T-cell (primary cell): Measurements from ENCODE around the gene TMEM243. TPM values are rescaled to one million over a fixed set of nuclear protein-coding genes. Genes with fewer than 3 reads are reported as not detected.

Source experiments
- ATAC-seq, 4 experiments: fragments of 200-7000 bp in 3 of 4; fragments of 150-1000 bp in 1 of 4; cut with Tn5 transposase; replicated peaks in 1 of 4; 1 replicate in 3 of 4; 2 replicates in 1 of 4; pipeline ENCODE4 v1.10.0; 2021; ENCODE audit warnings: moderate library complexity in 3 of 4, mild to moderate bottlenecking in 2 of 4, moderate number of reproducible peaks in 1 of 4
- CTCF ChIA-PET, 2 donors: fragments of 300-600 bp; sonication (Branson Sonifier 250); formaldehyde crosslinking; loops; one replicate each; lab custom pipeline; 2022; ENCODE audit warnings: antibody characterized with exemption in 2 of 2; lab: Charles Lee
- POLR2A ChIA-PET, 2 donors: fragments of 300-600 bp; sonication (Branson Sonifier 250); formaldehyde crosslinking; loops; one replicate each; lab custom pipeline; 2022; ENCODE audit warnings: antibody characterized with exemption in 2 of 2; lab: Charles Lee
- DNase-seq, 35 experiments: peaks; one replicate each; pipeline versions ENCODE4 v3.0.0 to v3.0.0-alpha.2; 2013 to 2023
- H3K27ac ChIP-seq: one replicate; pipeline ENCODE4 v1.5.1; 2013; ENCODE audit warnings: low read length
- H3K27me3 ChIP-seq, 2 experiments: replicated peaks in 1 of 2; 1 replicate in 1 of 2; 2 replicates in 1 of 2; pipeline versions ENCODE4 v1.6.1 to v1.7.0; 2013; ENCODE audit warnings: low read length in 1 of 2, mixed read lengths in 1 of 2; ENCODE audit not compliant: control insufficient read depth in 2 of 2, insufficient read depth in 2 of 2; ENCODE audit errors: extremely low read depth in 1 of 2
- H3K36me3 ChIP-seq, 2 donors: 1 replicate in 1 of 2; 2 replicates in 1 of 2; pipeline versions ENCODE4 v1.6.1 to v1.7.0; 2013; ENCODE audit warnings: low read length in 1 of 2; ENCODE audit not compliant: control insufficient read depth in 2 of 2, insufficient read depth in 1 of 2; ENCODE audit errors: extremely low read depth in 1 of 2
- H3K4me1 ChIP-seq, 2 experiments: 1 replicate in 1 of 2; 2 replicates in 1 of 2; pipeline versions ENCODE4 v1.6.1 to v1.7.0; 2013; ENCODE audit warnings: low read length in 2 of 2, mixed read lengths in 1 of 2; ENCODE audit not compliant: insufficient read depth in 2 of 2, control insufficient read depth in 1 of 2; ENCODE audit errors: extremely low read depth in 1 of 2
- H3K4me3 ChIP-seq, 2 donors: 1 replicate in 1 of 2; 2 replicates in 1 of 2; pipeline versions ENCODE4 v1.5.1 to v1.7.0; 2013; ENCODE audit warnings: mild to moderate bottlenecking in 2 of 2, low read length in 1 of 2, moderate library complexity in 1 of 2; ENCODE audit not compliant: control insufficient read depth in 1 of 2; ENCODE audit errors: extremely low read depth in 1 of 2
- H3K9me3 ChIP-seq: 2 replicates; pipeline ENCODE4 v1.7.0; 2013
- H3K27ac Mint-ChIP-seq, 2 donors: one replicate each; pipeline ENCODE4 v1.8.0; 2020 to 2021; ENCODE audit warnings: mild to moderate bottlenecking in 2 of 2, mixed read lengths in 2 of 2
- H3K27me3 Mint-ChIP-seq, 2 donors: one replicate each; pipeline ENCODE4 v1.8.0; 2021 to 2022; ENCODE audit warnings: mixed read lengths in 2 of 2
- H3K36me3 Mint-ChIP-seq: one replicate; pipeline ENCODE4 v1.8.0; 2021; ENCODE audit warnings: mixed read lengths
- H3K4me1 Mint-ChIP-seq, 3 donors: one replicate each; pipeline ENCODE4 v1.8.0; 2020 to 2022; ENCODE audit warnings: mixed read lengths in 3 of 3, mild to moderate bottlenecking in 1 of 3
- H3K4me3 Mint-ChIP-seq, 3 donors: one replicate each; pipeline ENCODE4 v1.8.0; 2020 to 2022; ENCODE audit warnings: mild to moderate bottlenecking in 3 of 3, mixed read lengths in 3 of 3, moderate library complexity in 3 of 3
- H3K9me3 Mint-ChIP-seq, 3 donors: one replicate each; pipeline ENCODE4 v1.8.0; 2020 to 2022; ENCODE audit warnings: mixed read lengths in 3 of 3
- WGBS: methylation state at CpG from one replicate; pipeline ENCODE4 v1.1.5; 2013; ENCODE audit warnings: missing lambda C conversion rate; ENCODE audit not compliant: insufficient coverage; 5-methylcytosine and 5-hydroxymethylcytosine counted together
- total RNA-seq, 35 experiments: library from RNA in 6 of 35; stranded (reverse) in 6 of 35; fragments of 120-200 nt in 1 of 35; gene quantifications; one replicate each; pipeline versions ENCODE4 v1.2.1 to v1.2.4 and lab custom pipeline; 2013 to 2026

TMEM243 gene
- total RNA-seq, 5 donors from 2014 or later (not counting 1 experiment from before 2014, with no cell fraction given) = 95.2 to 170 (median 108) TPM

DNA sequence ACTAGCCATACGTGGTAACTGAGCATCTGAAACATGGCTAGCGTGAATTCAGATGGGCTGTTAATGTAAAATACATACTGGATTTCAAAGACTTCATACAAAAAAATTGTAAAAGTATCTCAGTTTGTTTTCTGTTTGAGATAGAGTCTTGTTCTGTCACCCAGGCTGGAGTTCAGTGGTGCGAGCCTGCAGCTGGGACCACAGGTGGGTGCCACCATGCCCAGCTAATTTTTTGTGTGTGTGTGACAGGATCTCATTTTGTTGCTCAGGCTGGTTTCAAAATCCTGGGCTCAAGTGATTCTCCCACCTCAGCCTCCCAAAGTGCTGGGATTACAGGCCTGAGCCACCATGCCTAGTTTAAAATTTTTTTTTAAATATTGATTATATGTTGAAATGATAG is 4.5 kb downstream of the TMEM243 start:
- Histone ChIP-seq H3K4me3 (no peak overlapping the region), H3K36me3 (peaks cover 0 to 8% of the 10 kb centered on the region in 2 donors), H3K4me1 (peaks cover 66 to 76% of the 10 kb centered on the region in 2 experiments), H3K27ac (peak overlapping the region; percentile 89), H3K27me3 (no peaks in the 10 kb centered on the region), H3K9me3 (no peaks in the 10 kb centered on the region)
- Mint-ChIP-seq H3K4me1 (peaks cover 79 to 85% (median 84%) of the 10 kb centered on the region in 3 donors), H3K9me3 (no peaks in the 10 kb centered on the region), H3K36me3 (peaks cover 12% of the 10 kb centered on the region), H3K27me3 (no peaks in the 10 kb centered on the region), H3K27ac (peak overlapping the region in 1 of 2 donors; percentile 100), H3K4me3 (peak overlapping the region in 1 of 3 donors; percentile 74)
- ATAC-seq = no peak
- DNase-seq = no peak
- ChIA-PET CTCF (interaction anchor here in 1 of 2 donors (1.2 kb wide), 1 partner anchor 30 kb away, joined by 5 read pairs; no protein-coding TSS in a partner anchor), POLR2A (interaction anchor here (0.7 to 1.0 kb wide), 2 partner anchors 22 kb away, joined by 3 read pairs; no protein-coding TSS in a partner anchor)
- WGBS = no CpG with 5 or more reads among the region's 3 CpGs

DNA sequence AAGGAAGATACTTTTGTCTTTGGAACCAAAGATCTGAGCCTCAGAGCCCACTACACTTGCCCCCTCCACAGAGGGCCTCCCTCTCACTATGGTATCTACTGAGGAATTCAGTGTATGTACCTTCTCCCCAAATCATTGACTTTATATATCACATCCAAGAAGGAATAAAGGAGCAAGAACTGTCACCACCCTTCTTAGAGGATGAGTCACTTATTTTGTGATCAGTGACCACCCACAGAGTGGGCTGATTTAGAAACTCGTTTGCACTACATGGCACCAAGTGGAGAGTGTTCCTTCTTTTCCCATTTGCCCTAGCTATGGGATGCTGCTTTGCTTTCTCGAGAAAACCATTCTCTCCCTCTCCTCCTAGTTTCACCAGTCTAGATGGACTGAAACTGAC is 5.7 kb downstream of the TMEM243 start:
- CTCF ChIA-PET = interaction anchor here (0.7 to 2.0 kb wide), 5 partner anchors 15 to 50 kb away, joined by 3 to 7 read pairs (median 6); no protein-coding TSS in a partner anchor
- ATAC-seq = no peak

DNA sequence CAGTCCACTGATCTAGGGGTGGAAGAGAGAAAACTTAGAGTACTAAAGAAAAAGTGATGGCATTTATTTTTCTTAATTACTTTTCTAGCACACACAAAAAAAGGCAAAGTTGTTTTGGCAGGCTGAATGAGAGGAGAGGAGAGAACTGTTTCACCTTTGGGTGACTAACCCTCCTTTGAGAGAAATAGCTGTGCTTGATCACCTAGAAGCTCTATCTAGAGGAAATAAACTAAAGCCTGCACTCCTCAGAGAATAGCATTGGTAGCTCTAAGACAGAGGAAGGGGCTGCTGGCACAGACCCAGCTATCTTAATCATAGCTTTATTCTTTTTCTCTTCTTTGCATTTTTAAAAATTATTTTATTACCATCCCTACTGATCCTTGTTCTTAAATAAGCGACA is 6.3 kb downstream of the TMEM243 start:
- Mint-ChIP-seq H3K4me3 (peak overlapping the region; percentile 74 to 84 (median 82)), H3K27ac (peak overlapping the region; percentile 99 to 100), H3K27me3 (no peaks in the 10 kb centered on the region), H3K9me3 (no peaks in the 10 kb centered on the region), H3K4me1 (peaks cover 86 to 96% (median 95%) of the 10 kb centered on the region in 3 donors), H3K36me3 (peaks cover 26% of the 10 kb centered on the region)
- peak overlapping the region in 1 of 2 donors; percentile 52 for H3K4me3 ChIP-seq
- H3K27me3 ChIP-seq = no peaks in the 10 kb centered on the region
- peaks cover 63 to 90% of the 10 kb centered on the region in 2 experiments for H3K4me1 ChIP-seq
- ATAC-seq (peak in 2 of 4 experiments; percentile 52 to 53), DNase-seq (no peak)
- H3K36me3 ChIP-seq = peaks cover 0 to 8% of the 10 kb centered on the region in 2 donors
- H3K9me3 ChIP-seq = no peaks in the 10 kb centered on the region
- ChIA-PET POLR2A (interaction anchor here (0.6 to 1.7 kb wide), 13 partner anchors 9 to 1046 kb away, joined by 3 to 9 read pairs (median 4); no protein-coding TSS in a partner anchor), CTCF (interaction anchor here (0.9 to 2.0 kb wide), 6 partner anchors 14 to 65 kb away, joined by 3 to 7 read pairs (median 4); partner anchors contain the start of gene DMTF1 (in 1 of the 2))
- H3K27ac ChIP-seq = peak overlapping the region; percentile 50
- WGBS = 100% methylated on average over 1 of the region's 1 CpG

More for the DNA sequence above, 5.7 kb downstream of the TMEM243 start:
- peaks cover 0 to 8% of the 10 kb centered on the region in 2 donors for H3K36me3 ChIP-seq
- peaks cover 66 to 85% of the 10 kb centered on the region in 2 experiments for H3K4me1 ChIP-seq
- no peaks in the 10 kb centered on the region for H3K27me3 ChIP-seq
- no peaks in the 10 kb centered on the region for H3K9me3 Mint-ChIP-seq
- peak overlapping the region; percentile 99 to 100 for H3K27ac Mint-ChIP-seq
- no peaks in the 10 kb centered on the region for H3K27me3 Mint-ChIP-seq
- H3K9me3 ChIP-seq = no peaks in the 10 kb centered on the region
- no peak for DNase-seq
- peaks cover 21% of the 10 kb centered on the region for H3K36me3 Mint-ChIP-seq
- H3K4me3 ChIP-seq = no peak overlapping the region
- 20% methylated on average over 1 of the region's 2 CpGs for WGBS
- H3K27ac ChIP-seq = peak overlapping the region; percentile 26
- peak overlapping the region; percentile 74 to 84 (median 82) for H3K4me3 Mint-ChIP-seq
- POLR2A ChIA-PET = interaction anchor here (0.6 to 1.4 kb wide), 9 partner anchors 10 to 1046 kb away, joined by 3 to 8 read pairs (median 3); no protein-coding TSS in a partner anchor
- H3K4me1 Mint-ChIP-seq = peaks cover 86 to 95% (median 90%) of the 10 kb centered on the region in 3 donors

DNA sequence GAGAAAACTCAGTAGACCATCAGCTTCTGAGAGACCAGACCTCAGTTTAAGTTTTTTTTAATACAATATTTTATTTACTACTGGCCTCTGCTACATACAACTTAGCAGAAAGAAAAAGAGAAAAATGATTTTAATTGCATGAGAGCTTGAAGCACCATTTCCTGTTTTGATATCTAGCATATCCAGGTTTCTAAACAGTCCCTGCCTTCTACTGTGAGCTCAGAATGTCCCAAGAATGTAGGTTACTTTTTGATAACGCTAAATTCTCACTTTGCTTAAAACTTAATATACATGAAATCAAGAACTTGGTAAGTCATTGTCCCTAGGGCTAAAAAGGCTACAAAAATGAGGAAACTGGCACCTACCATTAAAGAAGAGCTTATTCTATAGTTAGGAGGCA is 7.0 kb downstream of the TMEM243 start:
- H3K36me3 ChIP-seq = peaks cover 0 to 8% of the 10 kb centered on the region in 2 donors
- POLR2A ChIA-PET = interaction anchor here (0.5 to 1.7 kb wide), 15 partner anchors 9 to 154 kb away, joined by 3 to 9 read pairs (median 4); partner anchors contain the start of gene DMTF1 (in 1 of the 2)
- DNase-seq (peak in 1 of 35 experiments; percentile 32), ATAC-seq (peak in 3 of 4 experiments; percentile 29 to 49 (median 42))
- H3K4me3 Mint-ChIP-seq = peak overlapping the region; percentile 74 to 84 (median 82)
- H3K27me3 Mint-ChIP-seq = no peaks in the 10 kb centered on the region
- CTCF ChIA-PET = interaction anchor here (0.6 to 2.0 kb wide), 10 partner anchors 9 to 296 kb away, joined by 3 to 7 read pairs (median 4); partner anchors contain the start of gene DMTF1 (in 1 of the 2)
- H3K27ac Mint-ChIP-seq = peak overlapping the region; percentile 99 to 100
- peaks cover 33% of the 10 kb centered on the region for H3K36me3 Mint-ChIP-seq
- H3K4me3 ChIP-seq = peak overlapping the region; percentile 5 to 52
- WGBS = no CpG with 5 or more reads among the region's 1 CpG
- H3K27ac ChIP-seq = peak overlapping the region; percentile 50
- no peaks in the 10 kb centered on the region for H3K27me3 ChIP-seq
- H3K9me3 ChIP-seq = peaks cover 2% of the 10 kb centered on the region
- peaks cover 85 to 96% (median 96%) of the 10 kb centered on the region in 3 donors for H3K4me1 Mint-ChIP-seq
- H3K9me3 Mint-ChIP-seq = no peaks in the 10 kb centered on the region
- peaks cover 56 to 83% of the 10 kb centered on the region in 2 experiments for H3K4me1 ChIP-seq

DNA sequence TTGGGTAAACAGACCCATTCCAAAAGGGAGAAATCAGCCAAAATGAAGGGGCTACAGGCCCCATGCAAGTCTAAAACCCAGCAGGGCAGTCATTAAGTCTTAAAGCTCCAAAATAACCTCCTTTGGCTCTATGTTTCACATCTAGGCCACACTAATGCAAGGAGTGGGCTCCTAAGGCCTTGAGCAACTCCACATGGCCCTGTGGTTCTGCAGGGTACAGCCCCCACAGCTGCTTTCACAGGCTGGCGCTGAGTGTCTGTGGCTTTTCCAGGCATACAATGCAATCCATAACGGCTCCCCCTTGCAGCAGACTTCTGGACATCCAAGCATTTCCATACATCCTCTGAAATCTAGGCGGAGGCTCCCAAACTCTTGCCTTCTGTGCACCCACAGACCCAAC is 9.0 kb downstream of the TMEM243 start:
- CTCF ChIA-PET = no interaction called here
- WGBS = 85% methylated on average over 3 of the region's 3 CpGs
- H3K4me3 Mint-ChIP-seq = peak overlapping the region; percentile 17 to 74 (median 31)

DNA sequence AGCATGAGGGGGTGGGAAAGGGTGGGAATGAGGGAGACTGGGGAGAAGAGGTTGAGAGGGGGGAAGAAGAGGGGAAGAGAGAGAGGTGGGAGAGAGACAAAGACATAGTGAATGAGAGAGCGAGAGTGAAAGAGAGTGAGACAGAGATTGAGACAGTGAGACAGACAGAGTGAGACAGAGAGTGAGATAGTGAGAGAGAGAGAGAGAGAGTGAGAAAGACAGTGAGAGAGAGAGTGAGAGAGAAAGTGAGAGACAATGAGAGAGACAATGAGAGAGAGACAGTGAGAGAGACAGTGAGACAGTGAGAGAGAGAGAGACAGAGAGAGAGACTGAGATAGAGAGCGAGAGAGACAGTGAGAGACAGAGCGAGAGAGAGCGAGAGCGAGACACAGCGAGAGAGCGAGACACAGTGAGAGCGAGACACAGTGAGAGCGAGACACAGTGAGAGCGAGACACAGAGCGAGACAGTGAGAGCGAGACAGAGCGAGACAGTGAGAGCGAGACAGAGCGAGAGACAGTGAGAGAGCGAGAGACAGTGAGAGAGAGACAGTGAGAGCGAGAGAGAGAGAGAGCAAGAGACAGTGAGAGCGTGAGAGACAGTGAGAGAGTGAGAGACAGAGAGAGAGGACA is 10.1 kb downstream of the TMEM243 start:
- Mint-ChIP-seq H3K4me3 (peak overlapping the region in 2 of 3 donors; percentile 11 to 74), H3K36me3 (peaks cover 52% of the 10 kb centered on the region), H3K27ac (peak overlapping the region; percentile 62 to 84), H3K4me1 (peaks cover 71 to 76% (median 76%) of the 10 kb centered on the region in 3 donors), H3K9me3 (peaks cover 5 to 14% (median 13%) of the 10 kb centered on the region in 3 donors), H3K27me3 (no peaks in the 10 kb centered on the region)
- H3K27ac ChIP-seq = no peak overlapping the region
- 93% methylated on average over 16 of the region's 18 CpGs for WGBS
- ATAC-seq (no peak), DNase-seq (no peak)
- POLR2A ChIA-PET = interaction anchor here (0.6 kb wide), 2 partner anchors 19 to 33 kb away, joined by 6 to 7 read pairs; no protein-coding TSS in a partner anchor
- CTCF ChIA-PET = interaction anchor here in 1 of 2 donors (0.6 kb wide), 1 partner anchor 38 kb away, joined by 6 read pairs; no protein-coding TSS in a partner anchor
- H3K36me3 ChIP-seq = peaks cover 10 to 18% of the 10 kb centered on the region in 2 donors
- H3K27me3 ChIP-seq = no peaks in the 10 kb centered on the region
- H3K9me3 ChIP-seq = peaks cover 6% of the 10 kb centered on the region
- H3K4me1 ChIP-seq = peaks cover 34 to 64% of the 10 kb centered on the region in 2 experiments
- no peak overlapping the region for H3K4me3 ChIP-seq

More for the DNA sequence above, 9.0 kb downstream of the TMEM243 start:
- Histone ChIP-seq H3K9me3 (peaks cover 6% of the 10 kb centered on the region), H3K36me3 (peaks cover 7 to 15% of the 10 kb centered on the region in 2 donors), H3K27me3 (no peaks in the 10 kb centered on the region), H3K27ac (no peak overlapping the region), H3K4me3 (no peak overlapping the region), H3K4me1 (peaks cover 45 to 65% of the 10 kb centered on the region in 2 experiments)
- ATAC-seq (no peak), DNase-seq (no peak)
- Mint-ChIP-seq H3K9me3 (peaks cover 3 to 10% (median 9%) of the 10 kb centered on the region in 3 donors), H3K27ac (peak overlapping the region; percentile 84 to 100), H3K36me3 (peaks cover 44% of the 10 kb centered on the region), H3K27me3 (no peaks in the 10 kb centered on the region), H3K4me1 (peaks cover 78 to 83% (median 80%) of the 10 kb centered on the region in 3 donors)
- POLR2A ChIA-PET = interaction anchor here in 1 of 2 donors (0.5 kb wide), 1 partner anchor 392 kb away, joined by 13 read pairs; no protein-coding TSS in a partner anchor
